Gastrocnemius medialis (tissue), 4 donors: Measurements from ENCODE around the gene RNASEL.

Source experiments
- POLR2A ChIP-seq, 2 donors: fragments of 450-650 bp; IDR thresholded peaks; one replicate each; pipeline ENCODE4 v1.6.1; 2017; ENCODE audit warnings: antibody characterized with exemption in 2 of 2, mild to moderate bottlenecking in 2 of 2, moderate library complexity in 2 of 2
- TF ChIP-seq, protein P1 (sequence below), 5 experiments: fragments of 450-650 bp in 3 of 5; fragments of 200-600 bp in 2 of 5; sonication (generic) in 2 of 5; IDR thresholded peaks in 4 of 5; conservative IDR thresholded peaks in 1 of 5; 1 replicate in 4 of 5; 2 replicates in 1 of 5; pipeline ENCODE4 v1.5.1; 2016 to 2019; ENCODE audit warnings: antibody characterized with exemption in 5 of 5, mild to moderate bottlenecking in 3 of 5, moderate library complexity in 3 of 5

DNA sequence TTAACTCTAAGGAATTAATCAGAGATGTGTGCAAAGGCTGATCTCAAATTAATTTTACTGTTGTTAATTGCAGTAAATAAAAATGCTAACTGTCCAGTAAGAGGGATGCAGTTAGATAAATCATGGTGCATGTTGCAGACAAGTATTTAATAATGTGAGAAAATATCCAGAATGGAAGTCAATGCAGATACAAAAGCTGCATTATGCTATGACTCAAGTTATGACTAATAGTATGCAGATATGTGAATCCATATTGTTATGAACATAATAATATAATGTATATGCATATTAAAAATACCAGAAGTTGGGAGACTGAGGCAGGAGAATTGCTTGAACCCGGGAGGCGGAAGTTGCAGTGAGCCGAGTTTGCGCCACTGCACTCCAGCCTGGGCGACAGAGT is 21.4 kb downstream of the RNASEL start:
- TF ChIP-seq, protein P1, sequence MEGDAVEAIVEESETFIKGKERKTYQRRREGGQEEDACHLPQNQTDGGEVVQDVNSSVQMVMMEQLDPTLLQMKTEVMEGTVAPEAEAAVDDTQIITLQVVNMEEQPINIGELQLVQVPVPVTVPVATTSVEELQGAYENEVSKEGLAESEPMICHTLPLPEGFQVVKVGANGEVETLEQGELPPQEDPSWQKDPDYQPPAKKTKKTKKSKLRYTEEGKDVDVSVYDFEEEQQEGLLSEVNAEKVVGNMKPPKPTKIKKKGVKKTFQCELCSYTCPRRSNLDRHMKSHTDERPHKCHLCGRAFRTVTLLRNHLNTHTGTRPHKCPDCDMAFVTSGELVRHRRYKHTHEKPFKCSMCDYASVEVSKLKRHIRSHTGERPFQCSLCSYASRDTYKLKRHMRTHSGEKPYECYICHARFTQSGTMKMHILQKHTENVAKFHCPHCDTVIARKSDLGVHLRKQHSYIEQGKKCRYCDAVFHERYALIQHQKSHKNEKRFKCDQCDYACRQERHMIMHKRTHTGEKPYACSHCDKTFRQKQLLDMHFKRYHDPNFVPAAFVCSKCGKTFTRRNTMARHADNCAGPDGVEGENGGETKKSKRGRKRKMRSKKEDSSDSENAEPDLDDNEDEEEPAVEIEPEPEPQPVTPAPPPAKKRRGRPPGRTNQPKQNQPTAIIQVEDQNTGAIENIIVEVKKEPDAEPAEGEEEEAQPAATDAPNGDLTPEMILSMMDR (IDR thresholded peaks at IDR 0.05 in 4 of 5, conservative IDR thresholded peaks at IDR 0.05 in 1 of 5) = no peak
- TF ChIP-seq POLR2A (IDR thresholded peaks at IDR 0.05) = no peak
